HL-60 (cell line): Measurements from ENCODE around the gene RPL35A.
"Not testable (repeated sequence)": the region's sequence is repeated elsewhere in the genome, so short reads cannot be mapped to it uniquely, and the experiment has no call there.

Experiments
- DNase-seq, 2 experiments: peaks; one replicate each; pipeline ENCODE4 v3.0.0-alpha.2; 2010 to 2020; ENCODE audit warnings: low read depth in 1 of 2, low spot score in 1 of 2
- H3K27ac ChIP-seq: fragments of 250-450 bp; sonication (Bioruptor Pico); replicated peaks from 2 replicates; pipeline ENCODE4 v1.5.1; 2020; ENCODE audit warnings: mild to moderate bottlenecking, moderate library complexity
- H3K27me3 ChIP-seq: fragments of 250-450 bp; sonication (Bioruptor Pico); 2 replicates; pipeline ENCODE4 v1.5.1; 2021; ENCODE audit warnings: mild to moderate bottlenecking, moderate library complexity; ENCODE audit not compliant: insufficient read depth, poor library complexity, severe bottlenecking
- H3K4me3 ChIP-seq: replicated peaks from 2 replicates; pipeline ENCODE4 v1.5.1; 2011; ENCODE audit warnings: mild to moderate bottlenecking, control low read depth, low read length; ENCODE audit not compliant: insufficient read depth
- GABPA ChIP-seq: IDR thresholded peaks from 2 replicates; pipeline ENCODE4 v1.6.1; 2012; ENCODE audit warnings: low read depth
- POLR2AphosphoS5 ChIP-seq: IDR thresholded peaks from 2 replicates; pipeline ENCODE4 v1.6.1; 2012; ENCODE audit warnings: low read depth
- SPI1 ChIP-seq: IDR thresholded peaks from 2 replicates; pipeline ENCODE4 v1.6.1; 2012; ENCODE audit warnings: low read depth, mild to moderate bottlenecking, borderline replicate concordance
- TF ChIP-seq, protein P1 (sequence below): IDR thresholded peaks from one replicate; pipeline ENCODE4 v1.5.1; 2011; ENCODE audit warnings: low read length, control low read depth, inconsistent platforms; ENCODE audit not compliant: insufficient read depth
- TF ChIP-seq, protein P2 (sequence below): IDR thresholded peaks from 2 replicates; pipeline ENCODE4 v1.6.1; 2012; ENCODE audit warnings: low read depth; ENCODE audit not compliant: insufficient replicate concordance

RPL35A gene

DNA sequence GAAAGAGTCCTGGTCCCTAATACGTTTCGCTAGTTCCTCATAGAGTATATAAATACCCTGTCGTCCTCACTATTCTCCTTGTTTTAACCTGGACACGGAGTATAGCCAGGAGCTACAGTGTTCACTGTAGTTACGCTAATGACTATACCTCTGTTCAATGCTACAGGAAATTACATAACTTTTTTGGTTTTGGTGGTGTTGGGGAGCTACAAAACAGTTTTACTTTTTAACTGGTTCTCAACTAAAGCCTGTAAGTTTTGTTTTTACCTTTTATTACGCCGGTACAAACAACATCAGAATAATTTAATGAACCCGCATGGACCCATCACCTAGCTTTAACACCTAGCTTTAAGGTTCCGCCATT lies 11.6 kb downstream of the RPL35A start:
- Histone ChIP-seq H3K27ac (peak overlapping the region; percentile 66), H3K27me3 (no peaks in the 10 kb centered on the region), H3K4me3 (no peak overlapping the region)
- DNase-seq, result peak in 1 of 2 experiments; percentile 53
- TF ChIP-seq SPI1, result no peak
- TF ChIP-seq, protein P1, sequence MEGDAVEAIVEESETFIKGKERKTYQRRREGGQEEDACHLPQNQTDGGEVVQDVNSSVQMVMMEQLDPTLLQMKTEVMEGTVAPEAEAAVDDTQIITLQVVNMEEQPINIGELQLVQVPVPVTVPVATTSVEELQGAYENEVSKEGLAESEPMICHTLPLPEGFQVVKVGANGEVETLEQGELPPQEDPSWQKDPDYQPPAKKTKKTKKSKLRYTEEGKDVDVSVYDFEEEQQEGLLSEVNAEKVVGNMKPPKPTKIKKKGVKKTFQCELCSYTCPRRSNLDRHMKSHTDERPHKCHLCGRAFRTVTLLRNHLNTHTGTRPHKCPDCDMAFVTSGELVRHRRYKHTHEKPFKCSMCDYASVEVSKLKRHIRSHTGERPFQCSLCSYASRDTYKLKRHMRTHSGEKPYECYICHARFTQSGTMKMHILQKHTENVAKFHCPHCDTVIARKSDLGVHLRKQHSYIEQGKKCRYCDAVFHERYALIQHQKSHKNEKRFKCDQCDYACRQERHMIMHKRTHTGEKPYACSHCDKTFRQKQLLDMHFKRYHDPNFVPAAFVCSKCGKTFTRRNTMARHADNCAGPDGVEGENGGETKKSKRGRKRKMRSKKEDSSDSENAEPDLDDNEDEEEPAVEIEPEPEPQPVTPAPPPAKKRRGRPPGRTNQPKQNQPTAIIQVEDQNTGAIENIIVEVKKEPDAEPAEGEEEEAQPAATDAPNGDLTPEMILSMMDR, result no peak
- no peak for TF ChIP-seq POLR2AphosphoS5
- TF ChIP-seq, protein P2, sequence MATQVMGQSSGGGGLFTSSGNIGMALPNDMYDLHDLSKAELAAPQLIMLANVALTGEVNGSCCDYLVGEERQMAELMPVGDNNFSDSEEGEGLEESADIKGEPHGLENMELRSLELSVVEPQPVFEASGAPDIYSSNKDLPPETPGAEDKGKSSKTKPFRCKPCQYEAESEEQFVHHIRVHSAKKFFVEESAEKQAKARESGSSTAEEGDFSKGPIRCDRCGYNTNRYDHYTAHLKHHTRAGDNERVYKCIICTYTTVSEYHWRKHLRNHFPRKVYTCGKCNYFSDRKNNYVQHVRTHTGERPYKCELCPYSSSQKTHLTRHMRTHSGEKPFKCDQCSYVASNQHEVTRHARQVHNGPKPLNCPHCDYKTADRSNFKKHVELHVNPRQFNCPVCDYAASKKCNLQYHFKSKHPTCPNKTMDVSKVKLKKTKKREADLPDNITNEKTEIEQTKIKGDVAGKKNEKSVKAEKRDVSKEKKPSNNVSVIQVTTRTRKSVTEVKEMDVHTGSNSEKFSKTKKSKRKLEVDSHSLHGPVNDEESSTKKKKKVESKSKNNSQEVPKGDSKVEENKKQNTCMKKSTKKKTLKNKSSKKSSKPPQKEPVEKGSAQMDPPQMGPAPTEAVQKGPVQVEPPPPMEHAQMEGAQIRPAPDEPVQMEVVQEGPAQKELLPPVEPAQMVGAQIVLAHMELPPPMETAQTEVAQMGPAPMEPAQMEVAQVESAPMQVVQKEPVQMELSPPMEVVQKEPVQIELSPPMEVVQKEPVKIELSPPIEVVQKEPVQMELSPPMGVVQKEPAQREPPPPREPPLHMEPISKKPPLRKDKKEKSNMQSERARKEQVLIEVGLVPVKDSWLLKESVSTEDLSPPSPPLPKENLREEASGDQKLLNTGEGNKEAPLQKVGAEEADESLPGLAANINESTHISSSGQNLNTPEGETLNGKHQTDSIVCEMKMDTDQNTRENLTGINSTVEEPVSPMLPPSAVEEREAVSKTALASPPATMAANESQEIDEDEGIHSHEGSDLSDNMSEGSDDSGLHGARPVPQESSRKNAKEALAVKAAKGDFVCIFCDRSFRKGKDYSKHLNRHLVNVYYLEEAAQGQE, result no peak
- no peak for TF ChIP-seq GABPA

DNA sequence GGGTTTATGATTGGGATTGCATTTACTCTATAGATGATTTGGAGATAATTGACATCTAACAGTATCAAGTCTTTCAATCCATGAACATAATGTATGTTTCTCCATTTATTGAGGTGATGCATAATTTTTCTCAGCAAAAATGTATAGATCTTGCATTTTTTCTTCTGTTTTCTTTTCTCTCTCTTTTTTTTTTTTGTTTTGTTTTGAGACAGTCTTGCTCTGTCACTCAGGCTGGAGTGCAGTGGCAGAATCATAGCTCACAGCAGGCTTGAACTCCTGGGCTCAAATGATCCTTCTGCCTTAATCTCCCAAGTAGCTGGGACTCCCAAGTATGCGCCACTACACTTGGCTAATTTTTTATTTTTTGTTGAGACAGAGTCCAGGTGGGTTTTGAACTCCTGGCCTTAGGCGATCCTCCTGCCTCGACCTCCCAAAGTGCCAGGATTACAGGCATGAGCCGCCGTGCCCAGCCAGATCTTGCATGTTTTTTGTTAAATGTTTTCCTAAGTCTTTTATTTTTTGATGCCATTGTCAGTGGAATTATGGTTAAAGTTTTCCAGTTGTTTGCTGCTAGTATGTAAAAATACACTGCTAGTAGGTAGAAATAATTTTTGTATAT lies 13.1 kb downstream of the RPL35A start:
- Histone ChIP-seq H3K4me3 (no peak overlapping the region), H3K27me3 (no peaks in the 10 kb centered on the region), H3K27ac (no peak overlapping the region)
- no peak for DNase-seq
- TF ChIP-seq POLR2AphosphoS5, result no peak
- TF ChIP-seq GABPA, result no peak
- TF ChIP-seq SPI1, result no peak
- TF ChIP-seq, protein P1, result no peak
- TF ChIP-seq, protein P2, result no peak

DNA sequence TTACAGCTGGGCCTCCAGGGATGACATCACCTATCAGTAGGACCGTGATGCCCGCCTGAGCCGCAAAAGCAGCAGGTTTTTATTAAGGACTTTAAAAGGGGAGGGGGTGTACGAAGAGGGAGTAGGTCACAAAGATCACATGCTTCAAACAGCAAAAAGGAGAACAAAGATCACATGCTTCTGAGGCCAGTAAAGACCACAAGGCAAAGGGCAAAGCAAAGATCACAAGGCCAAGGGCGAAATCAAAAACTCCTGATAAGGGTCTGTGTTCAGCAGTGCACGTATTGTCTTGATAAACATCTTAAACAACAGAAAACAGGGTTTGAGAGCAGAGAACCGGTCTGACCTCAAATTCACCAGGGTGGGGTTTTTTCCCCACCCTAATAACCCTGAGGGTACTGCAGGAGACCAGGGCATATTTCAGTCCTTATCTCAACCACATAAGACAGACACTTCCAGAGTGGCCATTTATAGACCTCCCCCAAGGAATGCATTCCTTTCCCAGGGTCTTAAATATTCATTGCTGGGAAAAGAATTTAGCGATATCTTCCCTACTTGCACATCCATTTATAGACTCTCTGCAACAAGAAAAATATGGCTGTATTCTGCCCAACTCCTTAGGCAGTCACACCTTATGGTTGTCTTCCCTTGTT lies 17.5 kb downstream of the RPL35A start:
- not testable (repeated sequence) for H3K4me3 ChIP-seq, H3K27ac ChIP-seq, H3K27me3 ChIP-seq, DNase-seq

DNA sequence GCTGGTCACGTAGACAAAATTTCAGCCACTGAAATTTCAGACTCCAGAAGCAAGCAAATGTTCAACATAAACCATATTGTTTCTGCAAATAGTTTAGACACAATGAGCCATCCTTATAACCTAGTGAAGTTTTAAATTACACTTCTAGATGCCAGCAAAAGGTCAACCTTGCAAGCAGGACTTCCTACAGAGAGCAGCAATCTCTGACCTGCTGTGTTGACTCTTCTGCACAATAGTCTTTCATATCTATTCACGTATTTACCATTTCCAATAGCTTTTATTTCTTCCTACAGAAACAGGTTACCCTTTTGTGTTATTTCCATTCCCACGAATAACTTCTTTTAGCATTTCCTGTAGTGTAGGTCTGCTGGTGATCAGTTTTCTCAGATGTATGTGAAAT lies 20.6 kb downstream of the RPL35A start:
- Histone ChIP-seq H3K27me3 (no peaks in the 10 kb centered on the region), H3K4me3 (no peak overlapping the region), H3K27ac (no peak overlapping the region)
- TF ChIP-seq SPI1, result no peak
- TF ChIP-seq, protein P2, result no peak
- TF ChIP-seq GABPA, result no peak
- TF ChIP-seq, protein P1, result no peak
- no peak for TF ChIP-seq POLR2AphosphoS5
- no peak for DNase-seq
